Measurements from ENCODE around the gene ZNF446. TPM values are rescaled to one million over a fixed set of nuclear protein-coding genes. Genes with fewer than 3 reads are reported as not detected.

The ZNF446 gene
- total and polyA plus RNA-seq, 2 donors (not counting 1 experiment from before 2014, with no cell fraction given) = 15.0 to 18.9 TPM

GRCh38 chr19:58514564-58515022, 38.4 kb downstream of the ZNF446 start:
- ATAC-seq (ENCODE audit: low read depth) (no peak), DNase-seq (no peak)
- H3K9me3 ChIP-seq (ENCODE audit: control extremely low read depth in 1 of 3, control insufficient read depth in 2 of 3, insufficient read depth in 1 of 3, low read length in 2 of 3) = no peaks in the 10 kb centered on the region
- peak overlapping the region; percentile 77 for H3K4me2 ChIP-seq (replicated peaks; ENCODE audit: low read depth, low read length, poor library complexity, severe bottlenecking)
- H3K79me2 ChIP-seq (ENCODE audit: control insufficient read depth, insufficient read depth, low read length) = peaks cover 50% of the 10 kb centered on the region
- no peak overlapping the region for H2AFZ ChIP-seq (ENCODE audit: insufficient read depth, low read depth, low read length, poor library complexity, severe bottlenecking)
- ChIA-PET CTCF (interaction anchor here (0.7 to 1.6 kb wide), 3 partner anchors 61 to 486 kb away, joined by 3 to 11 read pairs (median 7); no protein-coding TSS in a partner anchor), POLR2A (interaction anchor here (1.0 kb wide), 1 partner anchor 61 kb away, joined by 3 read pairs; no protein-coding TSS in a partner anchor)
- TF ChIP-seq CTCF (IDR thresholded peaks at IDR 0.05) = no peak
- TF ChIP-seq EZH2 (IDR thresholded peaks at IDR 0.05; ENCODE audit: borderline replicate concordance, insufficient read depth, low read depth, low read length, poor library complexity, severe bottlenecking) = no peak
- Mint-ChIP-seq H3K9me3 (ENCODE audit: insufficient read depth) (no peaks in the 10 kb centered on the region), H3K4me3 (peak overlapping the region; percentile 80), H3K4me1 (peaks cover 41% of the 10 kb centered on the region), H3K27me3 (no peaks in the 10 kb centered on the region), H3K27ac (peak overlapping the region; percentile 71)
- 80% methylated on average over 1 of the region's 3 CpGs for WGBS (ENCODE audit: insufficient coverage)
- H3K27ac ChIP-seq (ENCODE audit: low read length in 2 of 2) = no peak overlapping the region
- intact Hi-C loops (cut with micrococcal nuclease) = loop anchor here (1.0 kb wide), 1 partner anchor 15 kb away; no protein-coding TSS in a partner anchor
- peaks cover 21 to 32% of the 10 kb centered on the region in 2 donors for H3K4me1 ChIP-seq (ENCODE audit: control insufficient read depth in 2 of 2, insufficient read depth in 2 of 2, low read length in 2 of 2)
- H3K9ac ChIP-seq (ENCODE audit: low read length) = no peak overlapping the region
- H3K4me3 ChIP-seq (ENCODE audit: control extremely low read depth in 1 of 5, extremely low read depth in 1 of 5, insufficient read depth in 1 of 5, low read depth in 2 of 5, low read length in 4 of 5) = peak overlapping the region in 1 of 5 experiments; percentile 41
- H3K36me3 ChIP-seq (replicated peaks in 1 of 2; ENCODE audit: control extremely low read depth in 1 of 2, control insufficient read depth in 1 of 2, extremely low read depth in 1 of 2, insufficient read depth in 2 of 2, low read length in 1 of 2) = peaks cover 0 to 12% of the 10 kb centered on the region in 2 experiments
- no peaks in the 10 kb centered on the region for H3K27me3 ChIP-seq (replicated peaks in 1 of 4; ENCODE audit: control extremely low read depth in 1 of 4, control insufficient read depth in 3 of 4, insufficient read depth in 4 of 4, low read length in 3 of 4)
- peaks cover 63% of the 10 kb centered on the region for H4K20me1 ChIP-seq (ENCODE audit: control insufficient read depth, insufficient read depth, low read length, poor library complexity, severe bottlenecking)

GRCh38 chr19:58515259-58515658, 39.1 kb downstream of the ZNF446 start:
- no peak for ATAC-seq (ENCODE audit: low read depth)
- DNase-seq = no peak
- H3K27me3 ChIP-seq (replicated peaks in 1 of 4; ENCODE audit: control extremely low read depth in 1 of 4, control insufficient read depth in 3 of 4, insufficient read depth in 4 of 4, low read length in 3 of 4) = no peaks in the 10 kb centered on the region
- Mint-ChIP-seq H3K27ac (no peak overlapping the region), H3K27me3 (no peaks in the 10 kb centered on the region), H3K4me1 (peaks cover 47% of the 10 kb centered on the region), H3K9me3 (ENCODE audit: insufficient read depth) (no peaks in the 10 kb centered on the region), H3K4me3 (peak overlapping the region; percentile 37)
- no peak overlapping the region for H3K4me2 ChIP-seq (replicated peaks; ENCODE audit: low read depth, low read length, poor library complexity, severe bottlenecking)
- no peak overlapping the region for H2AFZ ChIP-seq (ENCODE audit: insufficient read depth, low read depth, low read length, poor library complexity, severe bottlenecking)
- peaks cover 50% of the 10 kb centered on the region for H3K79me2 ChIP-seq (ENCODE audit: control insufficient read depth, insufficient read depth, low read length)
- H4K20me1 ChIP-seq (ENCODE audit: control insufficient read depth, insufficient read depth, low read length, poor library complexity, severe bottlenecking) = peaks cover 63% of the 10 kb centered on the region
- intact Hi-C loops (cut with micrococcal nuclease) = no loop called here
- no peak for TF ChIP-seq EZH2 (IDR thresholded peaks at IDR 0.05; ENCODE audit: borderline replicate concordance, insufficient read depth, low read depth, low read length, poor library complexity, severe bottlenecking)
- TF ChIP-seq CTCF (IDR thresholded peaks at IDR 0.05) = no peak
- H3K4me3 ChIP-seq (ENCODE audit: control extremely low read depth in 1 of 5, extremely low read depth in 1 of 5, insufficient read depth in 1 of 5, low read depth in 2 of 5, low read length in 4 of 5) = no peak overlapping the region
- H3K4me1 ChIP-seq (ENCODE audit: control insufficient read depth in 2 of 2, insufficient read depth in 2 of 2, low read length in 2 of 2) = peaks cover 23 to 36% of the 10 kb centered on the region in 2 donors
- CTCF ChIA-PET = no interaction called here
- H3K36me3 ChIP-seq (replicated peaks in 1 of 2; ENCODE audit: control extremely low read depth in 1 of 2, control insufficient read depth in 1 of 2, extremely low read depth in 1 of 2, insufficient read depth in 2 of 2, low read length in 1 of 2) = peaks cover 0 to 12% of the 10 kb centered on the region in 2 experiments
- no peak overlapping the region for H3K9ac ChIP-seq (ENCODE audit: low read length)
- POLR2A ChIA-PET = no interaction called here
- H3K27ac ChIP-seq (ENCODE audit: low read length in 2 of 2) = no peak overlapping the region
- no peaks in the 10 kb centered on the region for H3K9me3 ChIP-seq (ENCODE audit: control extremely low read depth in 1 of 3, control insufficient read depth in 2 of 3, insufficient read depth in 1 of 3, low read length in 2 of 3)
- WGBS (ENCODE audit: insufficient coverage) = 80% methylated on average over 1 of the region's 2 CpGs
